ENCODE measurements around the gene STARD8.

The STARD8 gene

DNA sequence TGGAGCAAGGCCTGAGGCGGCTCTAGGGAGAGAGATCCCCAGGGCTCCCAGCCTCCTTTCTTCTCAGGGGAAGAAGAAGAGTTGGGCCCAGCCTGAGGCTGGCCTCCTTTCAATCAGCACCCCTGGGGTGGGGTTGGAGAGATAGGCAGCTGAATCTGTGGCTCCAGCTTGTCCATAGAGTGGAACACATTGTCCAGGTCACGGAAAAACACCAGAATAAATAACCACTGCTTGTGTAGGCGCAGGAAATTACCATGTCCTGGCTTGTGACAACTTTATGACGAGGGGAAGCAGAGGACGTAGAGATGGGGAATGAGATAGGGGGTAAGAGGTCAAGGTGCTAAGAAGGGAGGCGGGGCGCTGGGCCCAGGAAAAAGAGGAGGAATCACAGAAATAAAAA is 100.6 kb downstream of the STARD8 start:
- in situ Hi-C loops (cut with HindIII; ENCODE audit: low sequenced_read_pairs): no loop called here

DNA sequence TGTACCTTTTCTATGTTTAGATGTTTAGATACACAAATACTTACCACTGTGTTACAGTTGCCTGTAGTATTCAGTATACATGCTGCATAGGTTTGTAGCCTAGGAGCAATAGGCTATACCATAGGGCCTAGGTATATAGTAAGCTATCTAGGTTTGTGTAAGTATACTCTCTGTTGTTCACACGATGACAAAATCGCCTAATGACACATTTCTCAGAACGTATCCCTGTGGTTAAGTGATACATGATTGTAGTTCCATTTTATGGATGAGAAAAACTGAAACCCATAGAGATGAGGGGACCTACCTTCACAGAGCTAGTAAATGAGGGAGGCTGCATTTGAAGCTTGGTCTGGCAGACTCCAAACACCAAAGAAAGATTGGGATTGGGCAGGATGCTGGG is 102.0 kb downstream of the STARD8 start:
- in situ Hi-C loops (cut with HindIII; ENCODE audit: low sequenced_read_pairs): no loop called here

GRCh38 chrX:68750316-68750715 is 102.8 kb downstream of the STARD8 start:
- in situ Hi-C loops (cut with HindIII; ENCODE audit: low sequenced_read_pairs): no loop called here

GRCh38 chrX:68751372-68751771 is 103.9 kb downstream of the STARD8 start:
- in situ Hi-C loops (cut with HindIII; ENCODE audit: low sequenced_read_pairs): no loop called here

DNA sequence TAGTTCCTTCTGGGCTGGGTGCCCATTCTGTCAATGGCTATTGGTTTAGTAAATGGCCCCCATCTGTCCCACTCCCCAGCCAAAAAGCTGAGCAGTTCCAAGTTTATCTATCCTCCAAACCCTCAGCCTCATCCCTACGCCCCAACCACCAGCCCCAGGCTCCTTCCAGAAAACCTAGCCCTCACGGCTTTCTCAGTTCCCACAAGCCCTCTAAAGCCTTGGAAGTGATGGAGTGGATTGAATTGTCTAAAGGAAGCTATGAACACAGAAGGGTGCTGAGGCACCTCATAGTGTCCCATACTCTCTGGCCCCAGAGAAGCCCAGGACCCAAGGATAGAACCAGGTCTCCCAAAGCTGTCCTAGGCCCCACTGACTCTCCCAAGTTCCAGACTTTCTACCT is 105.8 kb downstream of the STARD8 start:
- in situ Hi-C loops (cut with HindIII; ENCODE audit: low sequenced_read_pairs): no loop called here

DNA sequence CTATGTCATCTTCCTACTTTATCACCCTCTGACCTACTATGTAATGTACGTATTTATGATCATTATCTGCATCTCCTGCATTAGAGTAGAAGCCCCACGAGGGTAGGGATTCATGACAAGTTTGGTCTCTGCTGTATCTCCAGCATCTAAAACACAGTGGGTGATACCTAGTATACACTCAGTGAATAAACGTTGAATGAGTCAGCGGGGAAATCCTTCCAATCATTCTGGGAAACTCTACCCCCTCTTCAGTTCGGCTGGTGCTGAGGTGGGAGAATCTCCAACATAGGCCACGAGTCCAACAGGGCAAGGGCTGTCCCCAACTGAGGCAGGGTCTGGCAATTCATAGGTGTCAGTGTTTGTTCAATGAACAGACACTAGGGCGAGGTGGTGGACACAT is 106.9 kb downstream of the STARD8 start:
- in situ Hi-C loops (cut with HindIII; ENCODE audit: low sequenced_read_pairs): no loop called here

GRCh38 chrX:68755616-68756125 is 108.2 kb downstream of the STARD8 start:
- in situ Hi-C loops (cut with HindIII; ENCODE audit: low sequenced_read_pairs): no loop called here

DNA sequence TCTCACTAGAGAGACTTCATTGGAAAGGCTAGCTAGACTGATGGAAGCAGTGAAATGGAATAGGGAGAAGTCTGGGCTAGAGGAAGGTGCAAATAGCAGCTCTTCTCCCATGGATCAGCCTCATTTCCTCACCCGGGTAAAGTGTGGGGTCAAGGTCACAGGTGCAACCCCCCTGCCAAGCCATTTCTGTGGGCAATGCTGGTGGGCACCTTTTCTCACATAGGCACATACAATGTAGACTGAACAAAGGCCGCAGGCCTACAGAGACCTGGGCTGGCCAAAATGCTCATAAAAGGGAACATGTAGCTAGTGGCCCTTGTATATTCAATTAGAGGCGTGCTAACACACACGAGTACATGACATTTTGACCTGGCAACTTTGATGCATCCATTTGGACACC is 109.9 kb downstream of the STARD8 start:
- in situ Hi-C loops (cut with HindIII; ENCODE audit: low sequenced_read_pairs): no loop called here

- in situ Hi-C loops (cut with HindIII; ENCODE audit: low sequenced_read_pairs): no loop called here
These were observed 110.3 kb downstream of the STARD8 start for GRCh38 chrX:68757731-68758130.

DNA sequence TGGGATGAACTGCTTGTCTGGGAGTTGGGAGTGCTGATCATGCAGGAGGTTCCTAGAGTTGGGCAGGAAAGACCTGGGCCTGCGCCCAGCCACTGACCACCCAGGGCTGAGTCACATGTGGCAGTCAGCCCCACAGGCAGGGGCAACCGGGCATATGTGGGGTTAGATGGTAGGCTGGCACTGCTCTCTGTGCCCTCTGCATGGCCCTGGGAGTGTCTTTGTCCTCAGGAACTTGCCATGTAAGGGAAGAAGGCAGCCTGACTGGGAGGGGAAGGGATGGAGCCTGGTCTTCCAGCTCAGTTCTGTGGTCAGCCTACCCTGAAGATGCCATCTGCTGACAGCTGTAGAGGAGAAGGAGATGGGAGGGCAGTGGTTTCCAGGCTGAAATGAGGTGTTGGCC is 111.2 kb downstream of the STARD8 start:
- in situ Hi-C loops (cut with HindIII; ENCODE audit: low sequenced_read_pairs): no loop called here

GRCh38 chrX:68761086-68761485 is 113.6 kb downstream of the STARD8 start:
- in situ Hi-C loops (cut with HindIII; ENCODE audit: low sequenced_read_pairs): no loop called here

GRCh38 chrX:68762766-68763165 is 115.3 kb downstream of the STARD8 start:
- in situ Hi-C loops (cut with HindIII; ENCODE audit: low sequenced_read_pairs): no loop called here

- in situ Hi-C loops (cut with HindIII; ENCODE audit: low sequenced_read_pairs): no loop called here
These were observed 116.0 kb downstream of the STARD8 start for GRCh38 chrX:68763481-68763880.

Measured in DLD1 (cell line).